ENCODE results near the gene ANO4. TPM values are rescaled to one million over a fixed set of nuclear protein-coding genes. Genes with fewer than 3 reads are reported as not detected.

Gene ANO4
- not detected in 2 replicates for polyA plus RNA-seq (2014; cell fraction: cytosol; rRNA removed)
- not detected in 2 replicates for polyA plus RNA-seq (2014; cell fraction: nucleus; rRNA removed)

GRCh38 chr12:100794441-100795173 is at the start of gene ANO4:
TSS of gene ANO4 (plus strand) at chr12:100794776. CDS start at chr12:100901786, 107,010 bp downstream.
- peak; percentile 12 for DNase-seq (ENCODE audit: low spot score)

GRCh38 chr12:100745378-100746071 is 49.1 kb upstream of the ANO4 start:
- no peak for DNase-seq (ENCODE audit: low spot score)

GRCh38 chr12:100752841-100753240 is 41.7 kb upstream of the ANO4 start:
- no peak for DNase-seq (ENCODE audit: low spot score)

GRCh38 chr12:100753837-100754236 is 40.7 kb upstream of the ANO4 start:
- DNase-seq (ENCODE audit: low spot score): no peak

- no peak for DNase-seq (ENCODE audit: low spot score)
These were observed 39.4 kb upstream of the ANO4 start for GRCh38 chr12:100755186-100755585.

GRCh38 chr12:100758083-100758482 is 36.5 kb upstream of the ANO4 start:
- DNase-seq (ENCODE audit: low spot score): no peak

GRCh38 chr12:100767371-100767770 is 27.2 kb upstream of the ANO4 start:
- DNase-seq (ENCODE audit: low spot score): no peak

- DNase-seq (ENCODE audit: low spot score): no peak
These were observed 26.6 kb upstream of the ANO4 start for GRCh38 chr12:100767950-100768349.

- DNase-seq (ENCODE audit: low spot score): no peak
These were observed 15.5 kb upstream of the ANO4 start for GRCh38 chr12:100778967-100779590.

- no peak for DNase-seq (ENCODE audit: low spot score)
These were observed 5.4 kb upstream of the ANO4 start for GRCh38 chr12:100789146-100789545.

- DNase-seq (ENCODE audit: low spot score): no peak
These were observed 4.6 kb upstream of the ANO4 start for GRCh38 chr12:100789975-100790374.

- no peak for DNase-seq (ENCODE audit: low spot score)
These were observed 4.0 kb upstream of the ANO4 start for GRCh38 chr12:100790552-100790951.

GRCh38 chr12:100793182-100793581 is 1.4 kb upstream of the ANO4 start:
- no peak for DNase-seq (ENCODE audit: low spot score)

GRCh38 chr12:100795174-100795799 is 711 bp downstream of the ANO4 start:
- no peak for DNase-seq (ENCODE audit: low spot score)

GRCh38 chr12:100795800-100796179 is 1.2 kb downstream of the ANO4 start:
- no peak for DNase-seq (ENCODE audit: low spot score)

- no peak for DNase-seq (ENCODE audit: low spot score)
These were observed 2.0 kb downstream of the ANO4 start for GRCh38 chr12:100796621-100797020.

GRCh38 chr12:100797246-100797645 is 2.7 kb downstream of the ANO4 start:
- no peak for DNase-seq (ENCODE audit: low spot score)

GRCh38 chr12:100797786-100798185 is 3.2 kb downstream of the ANO4 start:
- no peak for DNase-seq (ENCODE audit: low spot score)

- DNase-seq (ENCODE audit: low spot score): no peak
These were observed 3.9 kb downstream of the ANO4 start for GRCh38 chr12:100798286-100799160.

- no peak for DNase-seq (ENCODE audit: low spot score)
These were observed 5.2 kb downstream of the ANO4 start for GRCh38 chr12:100799770-100800169.

GRCh38 chr12:100800723-100801122 is 6.1 kb downstream of the ANO4 start:
- DNase-seq (ENCODE audit: low spot score): no peak

Measured in SK-N-DZ (cell line).